Stimulated activated CD4-positive, alpha-beta T cell treated with anti-CD3 and anti-CD28 coated beads, Interleukin-1b, Interleukin-23, amount 100 ng/mL, for 48 hours (primary cell): Measurements from ENCODE around the gene PLSCR3.
A peak's percentile ranks its signal among the peaks of the same experiment; 100 is the strongest.

Source experiments
- DNase-seq: peaks from one replicate; pipeline ENCODE4 v3.0.0-alpha.2; 2020

The PLSCR3 gene

DNA sequence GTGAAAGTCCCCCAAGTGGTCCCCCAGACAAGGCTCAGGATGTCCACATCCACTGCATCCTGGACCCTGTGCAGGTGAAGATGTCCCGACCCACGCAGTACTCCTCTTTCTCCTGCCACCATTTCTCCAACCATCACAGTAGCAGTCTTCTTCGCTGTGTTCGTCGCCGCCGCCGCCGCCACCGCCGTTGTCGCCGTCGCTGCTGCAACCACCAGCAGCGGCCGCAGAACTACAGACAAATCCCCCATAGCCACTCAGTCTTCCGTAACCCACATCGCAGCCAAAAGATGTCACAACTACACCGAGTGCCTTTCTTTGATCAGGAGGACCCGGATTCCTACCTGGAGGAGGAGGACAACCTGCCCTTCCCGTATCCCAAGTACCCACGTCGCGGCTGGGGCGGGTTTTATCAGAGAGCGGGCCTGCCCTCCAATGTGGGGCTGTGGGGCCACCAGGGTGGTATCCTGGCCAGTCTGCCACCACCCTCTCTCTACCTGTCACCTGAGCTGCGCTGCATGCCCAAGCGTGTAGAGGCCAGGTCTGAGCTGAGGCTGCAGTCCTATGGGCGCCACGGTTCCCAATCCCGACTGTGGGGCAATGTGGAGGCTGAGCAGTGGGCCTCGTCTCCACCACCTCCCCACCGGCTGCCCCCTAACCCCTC lies 32.0 kb upstream of the PLSCR3 start:
- DNase-seq = no peak

GRCh38 chr17:7425756-7426155 lies 31.4 kb upstream of the PLSCR3 start:
- DNase-seq = no peak

DNA sequence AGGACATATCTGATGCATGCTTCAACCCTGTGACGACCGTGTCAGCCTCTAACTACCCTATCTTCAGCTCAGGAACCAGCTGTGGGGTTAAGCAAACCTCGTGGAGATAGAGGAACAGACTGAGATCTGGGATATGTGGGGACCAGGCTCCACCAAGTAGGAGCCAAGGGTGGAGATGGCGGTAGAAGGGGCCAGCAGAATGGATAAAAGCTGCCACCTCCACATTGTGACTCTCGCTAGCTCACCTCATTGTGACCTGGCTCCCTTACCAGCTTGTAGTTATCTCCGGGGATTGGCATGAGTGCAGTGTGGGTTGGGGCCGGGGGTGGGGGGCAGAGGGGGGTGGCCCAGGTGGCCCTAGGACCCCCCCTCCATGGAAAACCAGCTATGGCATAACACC lies 31.0 kb upstream of the PLSCR3 start, which contains the start of gene SPEM2:
Gene SPEM2 (plus strand): TSS at position 301 of the 400 bp plus-strand sequence. CDS start 73 bp downstream, at position 374.
- no peak for DNase-seq

DNA sequence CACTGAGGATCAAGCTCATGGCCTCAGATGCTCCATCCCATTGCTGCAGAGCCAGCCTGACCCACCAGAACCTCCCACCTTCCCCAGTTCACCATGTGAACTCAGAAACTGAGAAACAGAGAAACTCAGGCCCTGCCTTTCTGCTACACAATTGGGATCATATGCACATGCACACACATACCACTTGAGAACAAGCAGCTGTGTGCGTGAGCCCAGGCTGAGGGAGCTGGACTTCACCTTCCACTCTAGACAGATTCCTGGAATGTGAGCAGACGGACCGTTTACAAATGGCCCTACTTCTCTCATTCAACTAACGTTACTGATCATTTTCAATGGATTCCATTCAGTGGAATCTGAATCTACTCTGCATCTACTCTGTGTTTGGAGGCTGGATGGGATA lies 29.4 kb upstream of the PLSCR3 start:
- DNase-seq = no peak

- DNase-seq = no peak
These were observed 26.9 kb upstream of the PLSCR3 start for GRCh38 chr17:7421186-7421585.

- no peak for DNase-seq
These were observed 25.7 kb upstream of the PLSCR3 start, which contains the start of gene SPEM1 for GRCh38 chr17:7419819-7420610. TSS of gene SPEM1 (plus strand) at chr17:7420324. CDS start at chr17:7420385, 61 bp downstream.

- no peak for DNase-seq
These were observed 24.3 kb upstream of the PLSCR3 start for GRCh38 chr17:7418472-7419152.

- DNase-seq = no peak
These were observed 22.8 kb upstream of the PLSCR3 start for GRCh38 chr17:7417056-7417655.

DNA sequence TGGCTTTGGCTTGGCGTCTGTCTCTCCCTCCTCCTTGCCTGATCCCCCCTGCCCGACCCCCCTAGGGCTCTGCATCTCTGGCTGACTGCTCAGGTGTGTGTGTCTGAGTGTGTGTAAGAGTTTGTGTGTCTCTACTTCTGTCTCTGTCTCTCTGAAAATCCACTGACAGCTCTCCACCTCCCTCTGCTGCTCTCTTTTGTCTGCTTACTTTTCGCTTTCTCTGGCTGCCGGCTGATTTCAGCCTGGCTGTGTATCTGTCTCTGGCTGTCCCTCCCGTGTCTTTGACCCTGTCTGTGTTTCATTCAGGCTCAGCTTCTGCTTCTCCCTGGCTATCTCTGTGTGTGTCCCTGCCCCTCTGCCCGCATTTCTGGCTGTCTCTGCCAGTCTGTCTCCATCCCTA lies 22.0 kb upstream of the PLSCR3 start:
- DNase-seq = no peak

GRCh38 chr17:7415784-7416183 lies 21.5 kb upstream of the PLSCR3 start:
- no peak for DNase-seq

DNA sequence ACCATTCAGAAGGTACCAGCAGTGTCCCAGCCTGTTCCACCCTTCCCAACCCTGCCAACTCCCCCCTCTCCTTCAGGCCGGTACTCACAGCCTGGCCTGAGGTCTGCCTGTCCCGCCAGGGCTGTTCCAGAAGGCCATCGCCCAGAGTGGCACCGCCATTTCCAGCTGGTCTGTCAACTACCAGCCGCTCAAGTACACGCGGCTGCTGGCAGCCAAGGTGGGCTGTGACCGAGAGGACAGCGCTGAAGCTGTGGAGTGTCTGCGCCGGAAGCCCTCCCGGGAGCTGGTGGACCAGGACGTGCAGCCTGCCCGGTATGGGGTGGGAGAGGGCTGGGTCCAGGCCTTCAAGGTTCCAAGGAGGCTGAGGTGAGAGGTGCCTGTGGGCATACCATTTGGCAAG lies 20.5 kb upstream of the PLSCR3 start:
- no peak for DNase-seq

GRCh38 chr17:7413346-7413985 lies 19.1 kb upstream of the PLSCR3 start:
- DNase-seq = no peak

GRCh38 chr17:7411427-7411750 lies 17.1 kb upstream of the PLSCR3 start:
- no peak for DNase-seq

- no peak for DNase-seq
These were observed 16.5 kb upstream of the PLSCR3 start for GRCh38 chr17:7410634-7411426.

DNA sequence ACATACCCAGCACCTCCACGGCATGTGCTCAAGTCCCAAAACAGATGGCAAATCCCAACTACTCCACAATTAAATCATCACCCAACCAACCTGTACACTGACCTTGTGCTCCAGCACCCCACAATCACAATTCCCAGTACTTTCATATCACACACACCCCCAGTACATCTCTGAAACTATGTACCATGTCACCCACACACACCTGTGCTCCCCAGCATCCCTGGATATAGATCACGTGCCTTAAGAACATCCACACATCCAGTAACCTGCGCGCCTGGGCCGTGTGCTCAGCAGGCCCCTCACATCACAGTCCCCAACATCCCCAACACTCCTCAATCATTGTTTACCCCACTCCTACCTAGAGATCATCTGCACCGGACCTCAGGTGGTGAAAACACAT lies 15.4 kb upstream of the PLSCR3 start:
- DNase-seq = no peak

DNA sequence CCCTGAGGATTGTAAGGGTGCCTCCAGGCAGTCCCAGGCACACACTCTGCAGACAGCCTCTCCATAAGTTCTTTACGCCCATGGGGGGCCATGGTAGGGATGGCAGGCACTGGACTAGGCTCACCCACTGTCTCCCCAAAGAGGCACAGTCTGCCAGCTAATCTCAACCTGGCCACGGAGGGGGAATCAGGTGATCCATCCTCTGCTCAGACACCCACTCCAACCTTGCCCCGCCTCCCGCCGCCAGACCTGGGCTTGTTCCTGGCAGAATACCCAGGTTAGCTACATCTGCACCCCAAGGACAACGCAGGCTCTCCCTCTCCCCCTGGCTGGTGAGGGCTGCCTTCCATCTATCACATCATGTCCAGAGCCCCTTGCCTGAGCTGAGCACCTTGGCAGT lies 14.5 kb upstream of the PLSCR3 start:
- no peak for DNase-seq

DNA sequence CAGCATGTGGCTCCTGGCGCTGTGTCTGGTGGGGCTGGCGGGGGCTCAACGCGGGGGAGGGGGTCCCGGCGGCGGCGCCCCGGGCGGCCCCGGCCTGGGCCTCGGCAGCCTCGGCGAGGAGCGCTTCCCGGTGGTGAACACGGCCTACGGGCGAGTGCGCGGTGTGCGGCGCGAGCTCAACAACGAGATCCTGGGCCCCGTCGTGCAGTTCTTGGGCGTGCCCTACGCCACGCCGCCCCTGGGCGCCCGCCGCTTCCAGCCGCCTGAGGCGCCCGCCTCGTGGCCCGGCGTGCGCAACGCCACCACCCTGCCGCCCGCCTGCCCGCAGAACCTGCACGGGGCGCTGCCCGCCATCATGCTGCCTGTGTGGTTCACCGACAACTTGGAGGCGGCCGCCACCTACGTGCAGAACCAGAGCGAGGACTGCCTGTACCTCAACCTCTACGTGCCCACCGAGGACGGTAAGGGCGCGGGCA lies 14.0 kb upstream of the PLSCR3 start:
- peak; percentile 21 for DNase-seq

DNA sequence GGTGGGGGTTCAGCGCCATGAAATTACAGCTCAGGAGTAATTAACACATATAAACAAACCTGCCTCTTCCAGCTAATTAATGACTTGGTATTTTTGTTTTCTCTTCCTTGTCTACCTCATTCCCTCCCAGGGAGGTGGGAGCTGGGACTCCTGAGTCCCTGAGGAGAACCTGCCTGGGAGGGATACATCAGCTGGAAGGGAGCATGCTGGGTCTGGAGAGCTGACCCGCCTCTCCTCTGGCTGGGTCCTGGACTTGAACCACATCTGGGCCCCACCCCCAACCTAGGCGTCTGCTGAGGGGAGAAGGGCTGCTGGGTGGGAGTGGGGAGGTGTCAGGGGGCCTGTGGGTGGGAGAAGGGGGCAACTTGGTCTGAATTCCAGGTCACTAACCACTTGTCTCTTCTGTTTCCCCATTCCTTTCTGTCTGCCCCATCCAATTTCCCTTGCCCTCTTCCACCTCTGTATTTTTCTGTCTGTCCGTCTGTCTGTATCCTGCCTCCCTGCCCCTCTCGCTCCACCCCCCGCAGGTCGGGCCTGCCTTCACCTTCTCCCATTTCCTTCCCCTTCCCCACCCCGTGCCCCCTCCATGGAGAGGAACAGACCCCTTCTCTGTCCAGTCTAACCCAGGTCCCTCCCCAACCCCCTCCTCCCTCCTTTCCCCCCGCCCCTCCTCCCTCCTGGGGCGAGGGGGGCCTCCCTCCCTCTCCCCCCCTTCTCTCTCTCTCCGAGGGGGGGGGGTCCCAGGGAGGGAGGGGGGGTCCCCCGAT lies 13.3 kb upstream of the PLSCR3 start, which contains the start of gene NLGN2:
Gene NLGN2 (plus strand): TSS at position 361 of the 767 bp plus-strand sequence. CDS start 411 bp downstream, outside the sequence.
- no peak for DNase-seq

GRCh38 chr17:7407082-7407481 lies 12.8 kb upstream of the PLSCR3 start:
- no peak for DNase-seq

GRCh38 chr17:7406235-7406825 lies 12.0 kb upstream of the PLSCR3 start:
- DNase-seq = no peak
